NT2/D1 (cell line): ENCODE data around the gene MINDY1.

Source experiments
- SUZ12 ChIP-seq: IDR thresholded peaks from 2 replicates; pipeline ENCODE4 v1.6.1; 2011; ENCODE audit not compliant: insufficient read length, insufficient read depth; ENCODE audit errors: extremely low read depth
- YY1 ChIP-seq: IDR thresholded peaks from 2 replicates; pipeline ENCODE4 v1.6.1; 2011; ENCODE audit not compliant: insufficient read length, insufficient read depth
- ZNF274 ChIP-seq: IDR thresholded peaks from 2 replicates; pipeline ENCODE4 v1.6.1; 2011; ENCODE audit warnings: mild to moderate bottlenecking, low read depth, low read length

- TF ChIP-seq SUZ12 (no peak), YY1 (no peak), ZNF274 (no peak)
Measured at GRCh38 chr1:151009674-151010345, 3.1 kb upstream of the MINDY1 start.
